NB4 (cell line): Measurements from ENCODE around the gene BRI3.

Source experiments
- CTCF ChIP-seq: IDR thresholded peaks from one replicate; pipeline ENCODE4 v1.5.1; 2012; ENCODE audit warnings: low read depth, low read length
- POLR2A ChIP-seq: IDR thresholded peaks from 2 replicates; pipeline ENCODE4 v1.6.1; 2011; ENCODE audit warnings: mild to moderate bottlenecking; ENCODE audit not compliant: insufficient read length; ENCODE audit errors: extremely low read depth

- no peak for TF ChIP-seq CTCF
- no peak for TF ChIP-seq POLR2A
Observed at GRCh38 chr7:98288064-98288823, 6.8 kb downstream of the BRI3 start.
